Measurements from ENCODE around the gene CD300E. TPM values are rescaled to one million over a fixed set of nuclear protein-coding genes. Genes with fewer than 3 reads are reported as not detected.

Gene CD300E
- polyA plus RNA-seq, 1 donor (not counting 4 experiments of a cell fraction or from before 2014, with no cell fraction given): not detected

DNA sequence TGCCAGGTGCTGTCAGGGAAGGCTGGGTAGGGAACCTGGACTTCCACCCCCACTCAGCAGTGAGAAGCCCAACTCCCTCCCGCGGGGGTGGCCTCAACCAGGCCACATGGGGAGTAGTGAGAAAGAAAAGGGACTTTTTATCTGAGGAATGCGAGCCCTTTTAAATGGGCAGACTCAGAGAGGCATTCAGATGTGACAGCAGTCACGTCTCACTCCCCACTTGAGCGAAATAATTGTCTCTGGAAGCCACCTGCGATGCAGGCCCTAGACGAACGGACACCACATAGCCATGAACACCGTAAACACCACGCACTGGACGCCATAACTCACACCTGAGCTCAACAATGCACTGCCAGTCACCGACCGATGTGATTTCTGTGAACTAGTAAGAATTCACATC is 11.9 kb upstream of the CD300E start:
- DNase-seq (ENCODE audit: low read depth, low spot score) (no peak), FAIRE-seq (no peak)
- H4K20me1 ChIP-seq (ENCODE audit: control insufficient read depth, extremely low read depth, insufficient read depth, low read length): no peaks in the 10 kb centered on the region
- H3K79me2 ChIP-seq (ENCODE audit: control insufficient read depth, insufficient read depth, low read length): no peaks in the 10 kb centered on the region
- peaks cover 5% of the 10 kb centered on the region for H3K27me3 ChIP-seq (ENCODE audit: control insufficient read depth, extremely low read depth, insufficient read depth, low read length)
- H3K9ac ChIP-seq (ENCODE audit: control insufficient read depth, extremely low read depth, insufficient read depth, low read length): no peak overlapping the region
- H3K27ac ChIP-seq (ENCODE audit: control insufficient read depth, insufficient read depth, low read length): no peak overlapping the region
- no peaks in the 10 kb centered on the region for H3K4me1 ChIP-seq (ENCODE audit: control insufficient read depth, extremely low read depth, insufficient read depth, low read length)
- dilution Hi-C loops (cut with MboI; ENCODE audit: extremely low pct_ligation_motif_present, low sequenced_read_pairs): no loop called here
- H3K9me1 ChIP-seq (ENCODE audit: control insufficient read depth, extremely low read depth, insufficient read depth, low read length): no peaks in the 10 kb centered on the region
- H3K36me3 ChIP-seq (ENCODE audit: control insufficient read depth in 2 of 2, extremely low read depth in 1 of 2, insufficient read depth in 2 of 2, low read length in 2 of 2): no peaks in the 10 kb centered on the region
- H3K9me3 ChIP-seq (ENCODE audit: control insufficient read depth, low read depth, low read length): no peaks in the 10 kb centered on the region
- no peak for TF ChIP-seq EZH2 (IDR thresholded peaks at IDR 0.05; ENCODE audit: low read length)
- TF ChIP-seq, protein P1, sequence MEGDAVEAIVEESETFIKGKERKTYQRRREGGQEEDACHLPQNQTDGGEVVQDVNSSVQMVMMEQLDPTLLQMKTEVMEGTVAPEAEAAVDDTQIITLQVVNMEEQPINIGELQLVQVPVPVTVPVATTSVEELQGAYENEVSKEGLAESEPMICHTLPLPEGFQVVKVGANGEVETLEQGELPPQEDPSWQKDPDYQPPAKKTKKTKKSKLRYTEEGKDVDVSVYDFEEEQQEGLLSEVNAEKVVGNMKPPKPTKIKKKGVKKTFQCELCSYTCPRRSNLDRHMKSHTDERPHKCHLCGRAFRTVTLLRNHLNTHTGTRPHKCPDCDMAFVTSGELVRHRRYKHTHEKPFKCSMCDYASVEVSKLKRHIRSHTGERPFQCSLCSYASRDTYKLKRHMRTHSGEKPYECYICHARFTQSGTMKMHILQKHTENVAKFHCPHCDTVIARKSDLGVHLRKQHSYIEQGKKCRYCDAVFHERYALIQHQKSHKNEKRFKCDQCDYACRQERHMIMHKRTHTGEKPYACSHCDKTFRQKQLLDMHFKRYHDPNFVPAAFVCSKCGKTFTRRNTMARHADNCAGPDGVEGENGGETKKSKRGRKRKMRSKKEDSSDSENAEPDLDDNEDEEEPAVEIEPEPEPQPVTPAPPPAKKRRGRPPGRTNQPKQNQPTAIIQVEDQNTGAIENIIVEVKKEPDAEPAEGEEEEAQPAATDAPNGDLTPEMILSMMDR (optimal IDR thresholded peaks at IDR 0.05 in 1 of 3, IDR thresholded peaks at IDR 0.05 in 1 of 3, conservative IDR thresholded peaks at IDR 0.05 in 1 of 3; ENCODE audit: extremely low read depth in 1 of 3, insufficient read depth in 2 of 3, low read length in 3 of 3): no peak
- no peak overlapping the region for H3K4me3 ChIP-seq (ENCODE audit: control insufficient read depth in 2 of 3, extremely low read depth in 1 of 3, insufficient read depth in 2 of 3, low read depth in 1 of 3, low read length in 3 of 3)
- no peak overlapping the region for H3K4me2 ChIP-seq (ENCODE audit: control insufficient read depth, extremely low read depth, insufficient read depth, low read depth, low read length)
- no peak overlapping the region for H2AFZ ChIP-seq (ENCODE audit: control insufficient read depth, low read length)

DNA sequence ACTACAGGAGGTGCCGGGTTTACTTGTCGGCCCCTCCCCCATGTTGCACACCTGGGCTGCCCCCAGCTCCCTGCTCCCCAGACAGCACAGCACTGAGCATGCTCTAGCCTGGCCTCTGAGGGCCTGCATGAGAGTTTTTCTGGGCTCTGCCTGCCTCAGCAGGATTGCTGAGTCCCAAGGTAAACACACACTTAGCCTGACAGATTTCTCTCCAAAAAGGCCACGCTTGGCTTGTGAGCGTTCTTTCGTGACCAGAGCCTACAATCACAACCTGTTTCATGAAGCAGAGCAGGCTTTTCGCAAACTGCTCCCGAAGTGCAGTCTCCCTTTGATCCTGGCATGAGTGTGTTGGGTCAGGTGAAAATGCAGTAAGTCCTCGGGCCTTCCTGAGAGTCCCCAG is 9.8 kb upstream of the CD300E start:
- H3K9me3 ChIP-seq (ENCODE audit: control insufficient read depth, low read depth, low read length): no peaks in the 10 kb centered on the region
- H3K27ac ChIP-seq (ENCODE audit: control insufficient read depth, insufficient read depth, low read length): no peak overlapping the region
- H3K4me3 ChIP-seq (ENCODE audit: control insufficient read depth in 2 of 3, extremely low read depth in 1 of 3, insufficient read depth in 2 of 3, low read depth in 1 of 3, low read length in 3 of 3): no peak overlapping the region
- H3K9me1 ChIP-seq (ENCODE audit: control insufficient read depth, extremely low read depth, insufficient read depth, low read length): no peaks in the 10 kb centered on the region
- DNase-seq (ENCODE audit: low read depth, low spot score) (no peak), FAIRE-seq (no peak)
- H2AFZ ChIP-seq (ENCODE audit: control insufficient read depth, low read length): no peak overlapping the region
- H4K20me1 ChIP-seq (ENCODE audit: control insufficient read depth, extremely low read depth, insufficient read depth, low read length): no peaks in the 10 kb centered on the region
- H3K4me1 ChIP-seq (ENCODE audit: control insufficient read depth, extremely low read depth, insufficient read depth, low read length): no peaks in the 10 kb centered on the region
- no peak overlapping the region for H3K9ac ChIP-seq (ENCODE audit: control insufficient read depth, extremely low read depth, insufficient read depth, low read length)
- H3K4me2 ChIP-seq (ENCODE audit: control insufficient read depth, extremely low read depth, insufficient read depth, low read depth, low read length): no peak overlapping the region
- dilution Hi-C loops (cut with MboI; ENCODE audit: extremely low pct_ligation_motif_present, low sequenced_read_pairs): no loop called here
- H3K36me3 ChIP-seq (ENCODE audit: control insufficient read depth in 2 of 2, extremely low read depth in 1 of 2, insufficient read depth in 2 of 2, low read length in 2 of 2): no peaks in the 10 kb centered on the region
- H3K27me3 ChIP-seq (ENCODE audit: control insufficient read depth, extremely low read depth, insufficient read depth, low read length): peaks cover 3% of the 10 kb centered on the region
- no peaks in the 10 kb centered on the region for H3K79me2 ChIP-seq (ENCODE audit: control insufficient read depth, insufficient read depth, low read length)
- TF ChIP-seq EZH2 (IDR thresholded peaks at IDR 0.05; ENCODE audit: low read length): no peak
- TF ChIP-seq, protein P1 (optimal IDR thresholded peaks at IDR 0.05 in 1 of 3, IDR thresholded peaks at IDR 0.05 in 1 of 3, conservative IDR thresholded peaks at IDR 0.05 in 1 of 3; ENCODE audit: extremely low read depth in 1 of 3, insufficient read depth in 2 of 3, low read length in 3 of 3): no peak

Data from keratinocyte (primary cell).